GM23248 (cell line): ENCODE results near the gene CMSS1.

Experiments used
- EZH2 ChIP-seq: fragments of 200-600 bp; sonication (generic); IDR thresholded peaks from 2 replicates; pipeline ENCODE4 v1.6.1; 2018; ENCODE audit warnings: antibody characterized with exemption, mild to moderate bottlenecking; ENCODE audit not compliant: insufficient read depth, poor library complexity, severe bottlenecking
- EZH2phosphoT487 ChIP-seq: fragments of 200-600 bp; sonication (generic); IDR thresholded peaks from 2 replicates; pipeline ENCODE4 v1.6.1; 2018; ENCODE audit warnings: antibody characterized with exemption, moderate library complexity, mild to moderate bottlenecking, low read depth; ENCODE audit not compliant: insufficient read depth

DNA sequence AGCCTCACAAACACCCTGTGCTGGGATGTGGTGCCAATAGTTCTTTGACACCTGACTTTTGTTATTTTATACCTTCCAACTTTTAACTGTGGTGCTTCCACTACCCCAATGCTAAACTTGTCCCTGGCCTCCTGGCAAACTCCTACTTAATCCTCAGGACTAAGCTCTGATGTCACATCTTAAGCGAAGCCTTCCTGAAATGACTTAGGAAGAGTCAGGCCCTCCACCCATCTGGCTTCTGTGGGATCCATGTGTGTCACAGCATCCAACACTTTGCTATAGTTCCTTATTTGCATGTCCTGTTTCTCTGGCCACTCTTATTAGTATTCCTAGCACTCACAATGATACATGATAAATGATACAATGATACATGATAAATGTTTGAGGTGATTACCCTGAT, 163.5 kb downstream of the CMSS1 start:
- no peak for TF ChIP-seq EZH2phosphoT487
- TF ChIP-seq EZH2 = no peak
